DOHH2 (cell line): Measurements from ENCODE around the gene DLGAP1.

Source experiments
- EZH2phosphoT487 ChIP-seq: fragments of 200-600 bp; sonication (generic); IDR thresholded peaks from 2 replicates; pipeline ENCODE4 v1.6.1; 2017; ENCODE audit warnings: borderline replicate concordance, mild to moderate bottlenecking, antibody characterized with exemption, low read length, moderate library complexity, mixed read lengths
- TF ChIP-seq, protein P1 (sequence below): fragments of 200-600 bp; sonication (generic); IDR thresholded peaks from one replicate; pipeline ENCODE4 v1.5.1; 2014; ENCODE audit warnings: antibody characterized with exemption, mild to moderate bottlenecking, low read depth, low read length; ENCODE audit not compliant: poor library complexity, severe bottlenecking

DNA sequence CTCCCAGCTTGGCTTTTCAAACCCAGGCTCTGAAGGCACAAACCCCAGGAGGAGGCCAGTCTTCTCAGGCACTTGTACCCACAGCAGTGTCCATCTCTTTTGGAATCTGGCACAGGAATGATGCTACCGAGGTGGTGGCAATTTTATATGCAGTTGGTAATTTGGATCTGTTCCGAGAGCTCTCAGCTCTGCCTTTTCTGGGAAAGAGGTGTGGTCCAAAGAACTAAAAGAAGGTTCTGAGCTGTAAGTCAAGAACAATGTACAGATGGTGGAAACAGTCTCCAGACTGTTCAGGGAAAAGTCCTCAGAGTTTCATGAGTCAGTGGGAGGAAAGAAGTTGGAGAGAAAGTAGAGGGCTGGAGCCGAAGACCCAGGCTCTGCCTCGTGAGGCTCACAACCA lies 651.8 kb downstream of the DLGAP1 start:
- TF ChIP-seq, protein P1, sequence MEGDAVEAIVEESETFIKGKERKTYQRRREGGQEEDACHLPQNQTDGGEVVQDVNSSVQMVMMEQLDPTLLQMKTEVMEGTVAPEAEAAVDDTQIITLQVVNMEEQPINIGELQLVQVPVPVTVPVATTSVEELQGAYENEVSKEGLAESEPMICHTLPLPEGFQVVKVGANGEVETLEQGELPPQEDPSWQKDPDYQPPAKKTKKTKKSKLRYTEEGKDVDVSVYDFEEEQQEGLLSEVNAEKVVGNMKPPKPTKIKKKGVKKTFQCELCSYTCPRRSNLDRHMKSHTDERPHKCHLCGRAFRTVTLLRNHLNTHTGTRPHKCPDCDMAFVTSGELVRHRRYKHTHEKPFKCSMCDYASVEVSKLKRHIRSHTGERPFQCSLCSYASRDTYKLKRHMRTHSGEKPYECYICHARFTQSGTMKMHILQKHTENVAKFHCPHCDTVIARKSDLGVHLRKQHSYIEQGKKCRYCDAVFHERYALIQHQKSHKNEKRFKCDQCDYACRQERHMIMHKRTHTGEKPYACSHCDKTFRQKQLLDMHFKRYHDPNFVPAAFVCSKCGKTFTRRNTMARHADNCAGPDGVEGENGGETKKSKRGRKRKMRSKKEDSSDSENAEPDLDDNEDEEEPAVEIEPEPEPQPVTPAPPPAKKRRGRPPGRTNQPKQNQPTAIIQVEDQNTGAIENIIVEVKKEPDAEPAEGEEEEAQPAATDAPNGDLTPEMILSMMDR: no peak
- TF ChIP-seq EZH2phosphoT487: no peak
